HS-5 (cell line): Measurements from ENCODE around the gene ZFPM1.
A peak's percentile ranks its signal among the peaks of the same experiment; 100 is the strongest.

ENCODE experiments used
- DNase-seq: peaks from one replicate; pipeline ENCODE4 v3.0.0-alpha.2; 2012; ENCODE audit warnings: low read depth

ZFPM1 gene

GRCh38 chr16:88569985-88570690 lies 117.1 kb downstream of the ZFPM1 start, which contains the start of gene ZC3H18:
Gene ZC3H18, plus strand, starts transcription at chr16:88570403. Its CDS starts 6,721 bp downstream, at chr16:88577124.
- peak; percentile 28 for DNase-seq

GRCh38 chr16:88570691-88571092 lies 117.6 kb downstream of the ZFPM1 start:
- no peak for DNase-seq

- DNase-seq: no peak
Observed at GRCh38 chr16:88575251-88575650, 122.2 kb downstream of the ZFPM1 start.

- DNase-seq: no peak
Observed at GRCh38 chr16:88576307-88576706, 123.2 kb downstream of the ZFPM1 start.

- no peak for DNase-seq
Observed at GRCh38 chr16:88577166-88577565, 124.1 kb downstream of the ZFPM1 start.

GRCh38 chr16:88578446-88579313 lies 125.6 kb downstream of the ZFPM1 start:
- no peak for DNase-seq

GRCh38 chr16:88580371-88580770 lies 127.3 kb downstream of the ZFPM1 start:
- no peak for DNase-seq

GRCh38 chr16:88581033-88581432 lies 128.0 kb downstream of the ZFPM1 start:
- DNase-seq: no peak

- no peak for DNase-seq
Observed at GRCh38 chr16:88582912-88583575, 130.0 kb downstream of the ZFPM1 start.

GRCh38 chr16:88584676-88585075 lies 131.6 kb downstream of the ZFPM1 start:
- DNase-seq: no peak

- no peak for DNase-seq
Observed at GRCh38 chr16:88585269-88585668, 132.2 kb downstream of the ZFPM1 start.

GRCh38 chr16:88585927-88586581 lies 133.0 kb downstream of the ZFPM1 start:
- DNase-seq: no peak
